IMR-90 (cell line): ENCODE measurements around the gene FNDC5. TPM values are rescaled to one million over a fixed set of nuclear protein-coding genes. Genes with fewer than 3 reads are reported as not detected.

Experiments used
- ATAC-seq: fragments of 200-7000 bp; cut with Tn5 transposase; 2 replicates; pipeline ENCODE4 v1.9.1; 2020; ENCODE audit warnings: low read depth, mild to moderate bottlenecking, moderate library complexity
- BruUV-seq: library from RNA; stranded (reverse); fragments of 400-500 nt; replicated peaks from 2 replicates; lab custom pipeline; 2021; lab: Mats Ljungman, UMichigan
- CTCF ChIA-PET: fragments of 300-600 bp; formaldehyde crosslinking; extraction: SDS; loops from one replicate; lab custom pipeline; 2021; ENCODE audit warnings: antibody characterized with exemption; lab: Yijun Ruan, JAX
- POLR2A ChIA-PET: fragments of 300-600 bp; sonication (Branson Sonifier 250); formaldehyde crosslinking; loops from one replicate; lab custom pipeline; 2022; ENCODE audit warnings: antibody characterized with exemption; ENCODE audit not compliant: unreplicated experiment; lab: Charles Lee
- DNase-seq: peaks from one replicate; pipeline ENCODE4 v3.0.0; 2013
- H2AFZ ChIP-seq: replicated peaks from 2 replicates; pipeline ENCODE3; 2013; ENCODE audit warnings: low read length, mild to moderate bottlenecking; ENCODE audit not compliant: poor library complexity
- H2AK5ac ChIP-seq: 2 replicates; pipeline ENCODE4 v1.6.1; 2013; ENCODE audit warnings: low read depth, low read length, inconsistent platforms
- H2AK9ac ChIP-seq: replicated peaks from 2 replicates; pipeline ENCODE3; 2013; ENCODE audit warnings: mild to moderate bottlenecking, low read depth, low read length, moderate library complexity; ENCODE audit not compliant: poor library complexity
- H2BK120ac ChIP-seq: 2 replicates; pipeline ENCODE4 v1.6.1; 2013; ENCODE audit warnings: low read depth, low read length, inconsistent platforms
- H2BK15ac ChIP-seq: 3 replicates; pipeline ENCODE4 v1.6.1; 2013; ENCODE audit warnings: low read depth, low read length, inconsistent platforms
- H2BK20ac ChIP-seq: 2 replicates; pipeline ENCODE4 v1.6.1; 2013; ENCODE audit warnings: low read depth, mild to moderate bottlenecking, inconsistent platforms, low read length, moderate library complexity
- H2BK5ac ChIP-seq: 2 replicates; pipeline ENCODE4 v1.6.1; 2013; ENCODE audit warnings: mild to moderate bottlenecking, low read depth, low read length, inconsistent platforms; ENCODE audit not compliant: poor library complexity, severe bottlenecking
- H3K14ac ChIP-seq: replicated peaks from 2 replicates; pipeline ENCODE4 v1.6.1; 2013; ENCODE audit warnings: low read depth, low read length, inconsistent platforms
- H3K18ac ChIP-seq: 2 replicates; pipeline ENCODE4 v1.6.1; 2013; ENCODE audit warnings: low read depth, low read length, control low read depth
- H3K23ac ChIP-seq: 2 replicates; pipeline ENCODE4 v1.6.1; 2013; ENCODE audit warnings: low read depth, low read length, inconsistent platforms
- H3K27ac ChIP-seq: 2 replicates; pipeline ENCODE4 v1.5.1; 2013; ENCODE audit warnings: mild to moderate bottlenecking, control low read depth, low read length; ENCODE audit not compliant: insufficient read depth
- H3K27me3 ChIP-seq: 2 replicates; pipeline ENCODE4 v1.6.1; 2013; ENCODE audit warnings: low read length; ENCODE audit not compliant: control insufficient read depth, insufficient read depth
- H3K36me3 ChIP-seq: 2 replicates; pipeline ENCODE4 v1.6.1; 2013; ENCODE audit warnings: low read length, mixed read lengths; ENCODE audit not compliant: control insufficient read depth, insufficient read depth
- H3K4ac ChIP-seq: 2 replicates; pipeline ENCODE4 v1.6.1; 2013; ENCODE audit warnings: low read depth, low read length, inconsistent platforms
- H3K4me1 ChIP-seq: 2 replicates; pipeline ENCODE4 v1.6.1; 2013; ENCODE audit warnings: low read length, mixed read lengths; ENCODE audit not compliant: control insufficient read depth, insufficient read depth
- H3K4me2 ChIP-seq: 2 replicates; pipeline ENCODE4 v1.6.1; 2013; ENCODE audit warnings: low read depth, mild to moderate bottlenecking, control low read depth, low read length, moderate library complexity
- H3K4me3 ChIP-seq: 2 replicates; pipeline ENCODE4 v1.5.1; 2013; ENCODE audit warnings: low read depth, mild to moderate bottlenecking, control low read depth, low read length, moderate library complexity; ENCODE audit not compliant: insufficient read depth
- H3K56ac ChIP-seq: 2 replicates; pipeline ENCODE4 v1.6.1; 2013; ENCODE audit warnings: low read length, inconsistent platforms; ENCODE audit not compliant: insufficient read depth; ENCODE audit errors: extremely low read depth
- H3K79me1 ChIP-seq, 2 experiments: 2 replicates each; pipeline ENCODE4 v1.6.1; 2013; ENCODE audit warnings: low read length in 2 of 2, inconsistent platforms in 1 of 2, low read depth in 1 of 2
- H3K9ac ChIP-seq: 2 replicates; pipeline ENCODE4 v1.6.1; 2013; ENCODE audit warnings: low read depth, low read length, control low read depth
- H3K9me1 ChIP-seq: 2 replicates; pipeline ENCODE4 v1.6.1; 2013; ENCODE audit warnings: low read length, inconsistent platforms; ENCODE audit not compliant: insufficient read depth
- H3K9me3 ChIP-seq: 2 replicates; pipeline ENCODE4 v1.6.1; 2013; ENCODE audit warnings: low read length; ENCODE audit not compliant: control insufficient read depth, insufficient read depth
- H4K20me1 ChIP-seq: 2 replicates; pipeline ENCODE4 v1.6.1; 2013; ENCODE audit warnings: low read length, inconsistent platforms; ENCODE audit not compliant: insufficient read depth
- H4K5ac ChIP-seq: 2 replicates; pipeline ENCODE4 v1.6.1; 2013; ENCODE audit warnings: mild to moderate bottlenecking, low read depth, low read length, control low read depth
- H4K8ac ChIP-seq, 2 experiments: 2 replicates each; pipeline ENCODE4 v1.6.1; 2013; ENCODE audit warnings: low read depth in 2 of 2, low read length in 2 of 2, control low read depth in 1 of 2, inconsistent platforms in 1 of 2
- H4K91ac ChIP-seq: 2 replicates; pipeline ENCODE4 v1.6.1; 2013; ENCODE audit warnings: low read depth, low read length, inconsistent platforms; ENCODE audit not compliant: insufficient read depth
- BHLHE40 ChIP-seq: fragments of 150-350 bp; IDR thresholded peaks from 2 replicates; pipeline ENCODE4 v1.6.1; 2016; ENCODE audit warnings: mild to moderate bottlenecking, low read depth, low read length
- CEBPB ChIP-seq: IDR thresholded peaks from 2 replicates; pipeline ENCODE4 v1.6.1; 2012; ENCODE audit warnings: low read depth, low read length, improper control_type of control experiment
- ELK1 ChIP-seq: fragments of 150-350 bp; IDR thresholded peaks from 2 replicates; pipeline ENCODE4 v1.6.1; 2016; ENCODE audit warnings: low read depth, mild to moderate bottlenecking, low read length, moderate library complexity, borderline replicate concordance
- FOS ChIP-seq: fragments of 150-350 bp; IDR thresholded peaks from 2 replicates; pipeline ENCODE4 v1.6.1; 2016; ENCODE audit warnings: low read depth, low read length
- MAFK ChIP-seq: IDR thresholded peaks from 2 replicates; pipeline ENCODE4 v1.6.1; 2012; ENCODE audit warnings: low read depth, low read length, improper control_type of control experiment
- MAZ ChIP-seq: IDR thresholded peaks from 2 replicates; pipeline ENCODE4 v1.6.1; 2012; ENCODE audit warnings: low read depth, mild to moderate bottlenecking, low read length, improper control_type of control experiment, moderate library complexity, borderline replicate concordance
- MXI1 ChIP-seq: IDR thresholded peaks from 2 replicates; pipeline ENCODE4 v1.6.1; 2012; ENCODE audit warnings: low read depth, mild to moderate bottlenecking, low read length, moderate library complexity, borderline replicate concordance
- NFE2L2 ChIP-seq: fragments of 150-350 bp; IDR thresholded peaks from 2 replicates; pipeline ENCODE4 v1.6.1; 2016; ENCODE audit warnings: low read depth, mild to moderate bottlenecking, low read length
- POLR2A ChIP-seq: IDR thresholded peaks from 2 replicates; pipeline ENCODE4 v1.6.1; 2012; ENCODE audit warnings: mild to moderate bottlenecking, low read depth, low read length
- RAD21 ChIP-seq: IDR thresholded peaks from 2 replicates; pipeline ENCODE4 v1.6.1; 2012; ENCODE audit warnings: low read length, improper control_type of control experiment
- RCOR1 ChIP-seq: IDR thresholded peaks from 2 replicates; pipeline ENCODE4 v1.6.1; 2012; ENCODE audit warnings: mild to moderate bottlenecking, low read length, improper control_type of control experiment; ENCODE audit not compliant: insufficient replicate concordance
- RFX5 ChIP-seq: IDR thresholded peaks from 2 replicates; pipeline ENCODE4 v1.8.0; 2012; ENCODE audit warnings: low read depth, mild to moderate bottlenecking, low read length, moderate library complexity
- SMC3 ChIP-seq: fragments of 150-350 bp; IDR thresholded peaks from 2 replicates; pipeline ENCODE4 v1.6.1; 2016; ENCODE audit warnings: low read depth, mild to moderate bottlenecking, antibody characterized with exemption, low read length, moderate library complexity
- USF2 ChIP-seq: fragments of 150-350 bp; IDR thresholded peaks from 2 replicates; pipeline ENCODE4 v1.6.1; 2017; ENCODE audit warnings: mild to moderate bottlenecking, antibody characterized with exemption, low read length, low read depth
- WGBS, 2 experiments: methylation state at CpG; one replicate each; pipeline versions ENCODE4 v1.1.5 to v1.1.7; 2013; ENCODE audit warnings: missing lambda C conversion rate in 2 of 2; ENCODE audit not compliant: insufficient read length in 1 of 2; ENCODE audit errors: extremely low coverage in 2 of 2; 5-methylcytosine and 5-hydroxymethylcytosine counted together
- dilution Hi-C: fragments of 300-500 bp; cut with HindIII; formaldehyde crosslinking; loops from one replicate; pipeline ENCODE4 v1.14.3; 2018; ENCODE audit warnings: low sequenced_read_pairs; ENCODE audit not compliant: unreplicated experiment
- in situ Hi-C: fragments of 300-500 bp; cut with MboI; formaldehyde crosslinking; loops from 3 replicates; pipeline ENCODE4 v1.14.3; 2019; ENCODE audit warnings: low sequenced_read_pairs, inconsistent platforms, mixed read lengths
- intact Hi-C: fragments of 100-400 bp; cut with micrococcal nuclease; formaldehyde crosslinking; loops from 2 replicates; pipeline ENCODE4 v1.10.0; 2022
- polyA plus RNA-seq, 3 experiments: library from polyadenylated mRNA; depleted of rRNA; stranded (reverse); fragments of >200 nt; gene quantifications; 2 replicates each; pipeline ENCODE4 v1.2.3, GENCODE V29; 2012; ENCODE audit warnings: low replicate concordance in 1 of 3
- total RNA-seq: library from RNA; depleted of rRNA; stranded (reverse); fragments of >200 nt; gene quantifications from 2 replicates; pipeline ENCODE4 v1.2.3, GENCODE V29; 2012
- TF ChIP-seq, protein P1 (sequence below): conservative IDR thresholded peaks from 2 replicates; pipeline ENCODE4 v1.5.1; 2012; ENCODE audit warnings: mild to moderate bottlenecking, low read depth, low read length, improper control_type of control experiment

The FNDC5 gene
- total and polyA plus RNA-seq, 2 of the 4 experiments (the other 2 are of a cell fraction): 1.2 to 1.6 TPM

DNA sequence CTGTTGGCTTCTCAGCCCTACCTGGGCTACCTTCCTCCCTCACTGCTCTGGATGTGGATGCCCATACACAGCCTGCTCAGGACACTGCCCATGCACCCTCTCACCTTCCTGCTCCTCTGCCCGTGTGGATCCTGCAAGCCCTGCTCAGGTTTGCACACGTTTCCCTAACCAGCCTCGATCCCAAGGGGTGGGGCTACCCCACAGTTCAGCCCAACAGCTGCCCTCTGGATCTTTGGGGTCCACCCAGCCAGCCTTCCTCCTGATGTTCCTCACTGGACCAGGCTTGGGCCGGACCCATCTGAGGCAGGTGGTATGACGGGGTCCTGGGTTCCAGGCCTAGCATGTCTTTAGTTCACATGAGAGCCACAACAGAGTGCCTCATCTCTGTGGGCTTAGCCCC, 25.7 kb upstream of the FNDC5 start:
- H2BK120ac ChIP-seq: no peak overlapping the region
- H2AFZ ChIP-seq: no peak overlapping the region
- H3K18ac ChIP-seq: no peak overlapping the region
- no peak overlapping the region for H3K9ac ChIP-seq
- ChIA-PET CTCF (no interaction called here), POLR2A (no interaction called here)
- dilution Hi-C loops (no loop called here), intact Hi-C loops (no loop called here), in situ Hi-C loops (no loop called here)
- no peak overlapping the region for H2AK9ac ChIP-seq
- H3K23ac ChIP-seq: no peak overlapping the region
- H2BK20ac ChIP-seq: no peak overlapping the region
- no TSS peak for BruUV-seq
- H3K9me1 ChIP-seq: peaks cover 6% of the 10 kb centered on the region; the same call in 1 of the 2 replicates
- H3K56ac ChIP-seq: no peak overlapping the region
- no peak overlapping the region for H3K4me3 ChIP-seq
- WGBS, 2 experiments: 91% methylated on average over 4 of the region's 5 CpGs; no CpG with 5 or more reads in 1 of the 2 experiments
- H2BK5ac ChIP-seq: no peak overlapping the region
- H3K4me2 ChIP-seq: no peak overlapping the region
- H3K27ac ChIP-seq: no peak overlapping the region
- no peak overlapping the region for H4K5ac ChIP-seq
- H3K4me1 ChIP-seq: peaks cover 2% of the 10 kb centered on the region; the same call in 1 of the 2 replicates
- peaks cover 2% of the 10 kb centered on the region; the same call in 1 of the 2 replicates for H3K9me3 ChIP-seq
- H2AK5ac ChIP-seq: no peak overlapping the region
- no peak overlapping the region for H3K14ac ChIP-seq
- no peak overlapping the region for H3K4ac ChIP-seq
- no peak overlapping the region for H4K91ac ChIP-seq
- no peak overlapping the region for H2BK15ac ChIP-seq
- no peak for TF ChIP-seq RAD21
- TF ChIP-seq MAZ: no peak
- TF ChIP-seq ELK1: no peak
- TF ChIP-seq BHLHE40: no peak
- no peak for TF ChIP-seq RFX5
- no peak for TF ChIP-seq SMC3
- no peak for TF ChIP-seq FOS
- no peak for TF ChIP-seq MAFK
- no peak for TF ChIP-seq NFE2L2
- TF ChIP-seq, protein P1, sequence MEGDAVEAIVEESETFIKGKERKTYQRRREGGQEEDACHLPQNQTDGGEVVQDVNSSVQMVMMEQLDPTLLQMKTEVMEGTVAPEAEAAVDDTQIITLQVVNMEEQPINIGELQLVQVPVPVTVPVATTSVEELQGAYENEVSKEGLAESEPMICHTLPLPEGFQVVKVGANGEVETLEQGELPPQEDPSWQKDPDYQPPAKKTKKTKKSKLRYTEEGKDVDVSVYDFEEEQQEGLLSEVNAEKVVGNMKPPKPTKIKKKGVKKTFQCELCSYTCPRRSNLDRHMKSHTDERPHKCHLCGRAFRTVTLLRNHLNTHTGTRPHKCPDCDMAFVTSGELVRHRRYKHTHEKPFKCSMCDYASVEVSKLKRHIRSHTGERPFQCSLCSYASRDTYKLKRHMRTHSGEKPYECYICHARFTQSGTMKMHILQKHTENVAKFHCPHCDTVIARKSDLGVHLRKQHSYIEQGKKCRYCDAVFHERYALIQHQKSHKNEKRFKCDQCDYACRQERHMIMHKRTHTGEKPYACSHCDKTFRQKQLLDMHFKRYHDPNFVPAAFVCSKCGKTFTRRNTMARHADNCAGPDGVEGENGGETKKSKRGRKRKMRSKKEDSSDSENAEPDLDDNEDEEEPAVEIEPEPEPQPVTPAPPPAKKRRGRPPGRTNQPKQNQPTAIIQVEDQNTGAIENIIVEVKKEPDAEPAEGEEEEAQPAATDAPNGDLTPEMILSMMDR: no peak
- no peak for TF ChIP-seq MXI1
- TF ChIP-seq RCOR1: no peak
- TF ChIP-seq CEBPB: no peak
- no peak for TF ChIP-seq POLR2A
- no peak for TF ChIP-seq USF2
- H3K36me3 ChIP-seq: peaks cover 1% of the 10 kb centered on the region; the same call in 1 of the 2 replicates
- H3K79me1 ChIP-seq: peaks cover 0 to 9% of the 10 kb centered on the region in 2 experiments; a peak in 1 of 4 replicates
- H4K8ac ChIP-seq: no peak overlapping the region
- no peaks in the 10 kb centered on the region for H4K20me1 ChIP-seq
- ATAC-seq: no peak
- peaks cover 12% of the 10 kb centered on the region for H3K27me3 ChIP-seq
- DNase-seq: no peak
